GM12891 (cell line): ENCODE results near the gene SLAMF7.

Experiments used
- POLR2A ChIP-seq: IDR thresholded peaks from 2 replicates; pipeline ENCODE4 v1.6.1; 2011; ENCODE audit warnings: low read depth, low read length, control low read depth
- POLR2AphosphoS5 ChIP-seq: IDR thresholded peaks from 2 replicates; pipeline ENCODE4 v1.6.1; 2011; ENCODE audit warnings: low read depth, low read length, control low read depth
- SPI1 ChIP-seq: IDR thresholded peaks from 2 replicates; pipeline ENCODE4 v1.6.1; 2011; ENCODE audit warnings: low read depth, low read length, control low read depth
- TAF1 ChIP-seq: IDR thresholded peaks from 2 replicates; pipeline ENCODE4 v1.6.1; 2011; ENCODE audit warnings: low read depth, low read length, control low read depth

- TF ChIP-seq POLR2A (no peak), POLR2AphosphoS5 (no peak), SPI1 (no peak), TAF1 (no peak)
Measured at GRCh38 chr1:160778976-160779375, 39.9 kb downstream of the SLAMF7 start.
